GM23338 (cell line): ENCODE data around the gene NDUFS7.

ENCODE experiments used
- CREB1 ChIP-seq: fragments of 250-450 bp; sonication (Bioruptor Pico); IDR thresholded peaks from 2 replicates; pipeline ENCODE4 v1.5.0; 2020; ENCODE audit warnings: low read depth, mild to moderate bottlenecking, moderate library complexity
- EZH2 ChIP-seq: fragments of 200-600 bp; sonication (generic); IDR thresholded peaks from one replicate; pipeline ENCODE4 v1.8.0; 2017; ENCODE audit warnings: antibody characterized with exemption, mild to moderate bottlenecking, low read depth; ENCODE audit not compliant: unreplicated experiment
- EZH2phosphoT487 ChIP-seq: fragments of 200-600 bp; sonication (generic); IDR thresholded peaks from one replicate; pipeline ENCODE4 v1.8.1; 2018; ENCODE audit warnings: antibody characterized with exemption; ENCODE audit not compliant: unreplicated experiment
- POLR2AphosphoS5 ChIP-seq: IDR thresholded peaks from 2 replicates; pipeline ENCODE4 v1.6.1; 2016; ENCODE audit warnings: antibody characterized with exemption, low read depth
- STAT1 ChIP-seq: IDR thresholded peaks from one replicate; pipeline ENCODE4 v1.6.1; 2016; ENCODE audit warnings: antibody characterized with exemption; ENCODE audit not compliant: unreplicated experiment
- ZNF114 ChIP-seq: fragments of 250-450 bp; sonication (Bioruptor Pico); IDR thresholded peaks from 2 replicates; pipeline ENCODE4 v1.5.0; 2020; ENCODE audit warnings: mild to moderate bottlenecking, moderate library complexity
- TF ChIP-seq, protein P1 (sequence below), 2 experiments: fragments of 200-600 bp in 1 of 2; sonication (generic) in 1 of 2; conservative IDR thresholded peaks; 2 replicates each; pipeline versions ENCODE4 v1.5.1 to v1.6.1; 2016 to 2017; ENCODE audit warnings: antibody characterized with exemption in 2 of 2, low read depth in 2 of 2, mild to moderate bottlenecking in 2 of 2, moderate library complexity in 1 of 2
- TF ChIP-seq, protein P2 (sequence below): IDR thresholded peaks from one replicate; pipeline ENCODE4 v1.6.1; 2018; ENCODE audit warnings: antibody characterized with exemption; ENCODE audit not compliant: unreplicated experiment

DNA sequence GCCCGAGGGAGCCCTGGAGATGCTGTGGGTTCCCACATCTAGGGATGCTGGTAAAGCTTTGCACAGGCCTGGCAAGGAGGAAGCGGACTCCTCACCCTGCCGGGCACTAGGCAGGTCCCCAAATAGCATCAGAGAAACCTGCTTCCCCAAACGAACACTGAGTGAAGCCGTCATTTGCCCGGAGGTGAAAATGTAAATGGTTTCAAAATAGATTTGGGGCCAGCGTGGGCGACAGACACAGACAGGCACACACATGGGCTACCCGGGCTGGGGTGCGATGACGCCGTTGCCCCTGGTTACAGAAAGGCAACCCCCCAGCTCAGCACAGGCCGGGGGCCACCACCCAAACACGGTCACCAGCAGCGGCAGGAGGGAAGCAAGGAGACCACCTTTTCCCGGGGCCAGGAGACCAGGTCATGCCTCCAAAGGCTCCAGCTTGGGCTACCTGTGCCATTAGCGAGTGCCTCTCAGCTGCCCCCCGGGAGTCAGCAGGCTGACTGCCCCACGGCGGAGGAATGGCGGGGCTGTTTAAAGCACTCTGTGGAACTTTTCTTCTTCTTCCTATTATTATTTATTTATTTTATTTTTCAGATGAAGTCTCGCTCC, 47.5 kb upstream of the NDUFS7 start:
- TF ChIP-seq, protein P1, sequence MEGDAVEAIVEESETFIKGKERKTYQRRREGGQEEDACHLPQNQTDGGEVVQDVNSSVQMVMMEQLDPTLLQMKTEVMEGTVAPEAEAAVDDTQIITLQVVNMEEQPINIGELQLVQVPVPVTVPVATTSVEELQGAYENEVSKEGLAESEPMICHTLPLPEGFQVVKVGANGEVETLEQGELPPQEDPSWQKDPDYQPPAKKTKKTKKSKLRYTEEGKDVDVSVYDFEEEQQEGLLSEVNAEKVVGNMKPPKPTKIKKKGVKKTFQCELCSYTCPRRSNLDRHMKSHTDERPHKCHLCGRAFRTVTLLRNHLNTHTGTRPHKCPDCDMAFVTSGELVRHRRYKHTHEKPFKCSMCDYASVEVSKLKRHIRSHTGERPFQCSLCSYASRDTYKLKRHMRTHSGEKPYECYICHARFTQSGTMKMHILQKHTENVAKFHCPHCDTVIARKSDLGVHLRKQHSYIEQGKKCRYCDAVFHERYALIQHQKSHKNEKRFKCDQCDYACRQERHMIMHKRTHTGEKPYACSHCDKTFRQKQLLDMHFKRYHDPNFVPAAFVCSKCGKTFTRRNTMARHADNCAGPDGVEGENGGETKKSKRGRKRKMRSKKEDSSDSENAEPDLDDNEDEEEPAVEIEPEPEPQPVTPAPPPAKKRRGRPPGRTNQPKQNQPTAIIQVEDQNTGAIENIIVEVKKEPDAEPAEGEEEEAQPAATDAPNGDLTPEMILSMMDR (conservative IDR thresholded peaks at IDR 0.05; ENCODE audit: low read depth in 2 of 2): no peak
- TF ChIP-seq POLR2AphosphoS5 (no peak), EZH2 (no peak), STAT1 (no peak), EZH2phosphoT487 (no peak), CREB1 (CRISPR knock-in tag) (no peak), ZNF114 (CRISPR knock-in tag) (no peak)
- TF ChIP-seq, protein P2, sequence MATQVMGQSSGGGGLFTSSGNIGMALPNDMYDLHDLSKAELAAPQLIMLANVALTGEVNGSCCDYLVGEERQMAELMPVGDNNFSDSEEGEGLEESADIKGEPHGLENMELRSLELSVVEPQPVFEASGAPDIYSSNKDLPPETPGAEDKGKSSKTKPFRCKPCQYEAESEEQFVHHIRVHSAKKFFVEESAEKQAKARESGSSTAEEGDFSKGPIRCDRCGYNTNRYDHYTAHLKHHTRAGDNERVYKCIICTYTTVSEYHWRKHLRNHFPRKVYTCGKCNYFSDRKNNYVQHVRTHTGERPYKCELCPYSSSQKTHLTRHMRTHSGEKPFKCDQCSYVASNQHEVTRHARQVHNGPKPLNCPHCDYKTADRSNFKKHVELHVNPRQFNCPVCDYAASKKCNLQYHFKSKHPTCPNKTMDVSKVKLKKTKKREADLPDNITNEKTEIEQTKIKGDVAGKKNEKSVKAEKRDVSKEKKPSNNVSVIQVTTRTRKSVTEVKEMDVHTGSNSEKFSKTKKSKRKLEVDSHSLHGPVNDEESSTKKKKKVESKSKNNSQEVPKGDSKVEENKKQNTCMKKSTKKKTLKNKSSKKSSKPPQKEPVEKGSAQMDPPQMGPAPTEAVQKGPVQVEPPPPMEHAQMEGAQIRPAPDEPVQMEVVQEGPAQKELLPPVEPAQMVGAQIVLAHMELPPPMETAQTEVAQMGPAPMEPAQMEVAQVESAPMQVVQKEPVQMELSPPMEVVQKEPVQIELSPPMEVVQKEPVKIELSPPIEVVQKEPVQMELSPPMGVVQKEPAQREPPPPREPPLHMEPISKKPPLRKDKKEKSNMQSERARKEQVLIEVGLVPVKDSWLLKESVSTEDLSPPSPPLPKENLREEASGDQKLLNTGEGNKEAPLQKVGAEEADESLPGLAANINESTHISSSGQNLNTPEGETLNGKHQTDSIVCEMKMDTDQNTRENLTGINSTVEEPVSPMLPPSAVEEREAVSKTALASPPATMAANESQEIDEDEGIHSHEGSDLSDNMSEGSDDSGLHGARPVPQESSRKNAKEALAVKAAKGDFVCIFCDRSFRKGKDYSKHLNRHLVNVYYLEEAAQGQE: no peak
